Kidney epithelial cell (primary cell): ENCODE data around the gene HAGH. TPM values are rescaled to one million over a fixed set of nuclear protein-coding genes. Genes with fewer than 3 reads are reported as not detected.
A peak's percentile ranks its signal among the peaks of the same experiment; 100 is the strongest.
"Not testable (repeated sequence)": the region's sequence is repeated elsewhere in the genome, so short reads cannot be mapped to it uniquely, and the experiment has no call there.

Experiments
- DNase-seq: peaks from one replicate; pipeline ENCODE4 v3.0.0-alpha.2; 2010; ENCODE audit warnings: low read depth
- H3K27me3 ChIP-seq: 2 replicates; pipeline ENCODE4 v1.6.0; 2011; ENCODE audit warnings: low read length; ENCODE audit not compliant: control insufficient read depth, insufficient read depth
- H3K36me3 ChIP-seq: 2 replicates; pipeline ENCODE4 v1.5.1; 2011; ENCODE audit warnings: low read length; ENCODE audit not compliant: control insufficient read depth, insufficient read depth
- H3K4me3 ChIP-seq: 2 replicates; pipeline ENCODE4 v1.5.1; 2011; ENCODE audit warnings: low read depth, mild to moderate bottlenecking, control low read depth, low read length
- CTCF ChIP-seq: IDR thresholded peaks from 2 replicates; pipeline ENCODE4 v1.5.1; 2011; ENCODE audit warnings: mild to moderate bottlenecking, moderate library complexity, low read length, control low read depth, inconsistent platforms; ENCODE audit not compliant: insufficient read depth, poor library complexity, severe bottlenecking
- total RNA-seq: library from RNA; depleted of rRNA; stranded (reverse); fragments of >200 nt; gene quantifications from 2 replicates; pipeline ENCODE4 v1.2.3, GENCODE V29; 2015

HAGH gene
- total RNA-seq = 62.8 and 98.4 TPM in 2 replicates

GRCh38 chr16:1826691-1827573 is at the start of gene HAGH, which contains the start of gene FAHD1:
Gene HAGH, minus strand, starts transcription at chr16:1826825. Its CDS starts 38 bp downstream, at chr16:1826787.
Gene FAHD1, plus strand, starts transcription at chr16:1827206. Its CDS starts 33 bp downstream, at chr16:1827239.
- peak; percentile 67 for DNase-seq
- H3K27me3 ChIP-seq = no peaks in the 10 kb centered on the region
- peak within 1 kb of the TSS; percentile 94 for H3K4me3 ChIP-seq
- no peak for TF ChIP-seq CTCF
- no peaks in the 10 kb centered on the region for H3K36me3 ChIP-seq

- not testable (repeated sequence) for H3K36me3 ChIP-seq, H3K4me3 ChIP-seq, DNase-seq, H3K27me3 ChIP-seq
These were observed 49.4 kb upstream of the HAGH start for GRCh38 chr16:1876066-1876465.

- TF ChIP-seq CTCF = no peak
- Histone ChIP-seq H3K27me3 (peaks cover 3% of the 10 kb centered on the region), H3K36me3 (no peaks in the 10 kb centered on the region), H3K4me3 (no peak overlapping the region)
- DNase-seq = no peak
These were observed 48.2 kb upstream of the HAGH start for GRCh38 chr16:1874854-1875253.

- TF ChIP-seq CTCF = no peak
- Histone ChIP-seq H3K4me3 (peak within 1 kb of the TSS; percentile 37), H3K36me3 (no peaks in the 10 kb centered on the region), H3K27me3 (peaks cover under 1% of the 10 kb centered on the region)
- no peak for DNase-seq
These were observed 45.5 kb upstream of the HAGH start, which contains the start of gene MEIOB for GRCh38 chr16:1871974-1872635. Gene MEIOB, minus strand, starts transcription at chr16:1872164. Its CDS starts 3,989 bp downstream, at chr16:1868175.

- Histone ChIP-seq H3K36me3 (no peaks in the 10 kb centered on the region), H3K27me3 (no peaks in the 10 kb centered on the region), H3K4me3 (no peak overlapping the region)
- TF ChIP-seq CTCF = no peak
- peak; percentile 79 for DNase-seq
These were observed 43.9 kb upstream of the HAGH start for GRCh38 chr16:1870365-1871082.
